ENCODE data around the gene CREG2.
A peak's percentile ranks its signal among the peaks of the same experiment; 100 is the strongest.

CREG2 gene

DNA sequence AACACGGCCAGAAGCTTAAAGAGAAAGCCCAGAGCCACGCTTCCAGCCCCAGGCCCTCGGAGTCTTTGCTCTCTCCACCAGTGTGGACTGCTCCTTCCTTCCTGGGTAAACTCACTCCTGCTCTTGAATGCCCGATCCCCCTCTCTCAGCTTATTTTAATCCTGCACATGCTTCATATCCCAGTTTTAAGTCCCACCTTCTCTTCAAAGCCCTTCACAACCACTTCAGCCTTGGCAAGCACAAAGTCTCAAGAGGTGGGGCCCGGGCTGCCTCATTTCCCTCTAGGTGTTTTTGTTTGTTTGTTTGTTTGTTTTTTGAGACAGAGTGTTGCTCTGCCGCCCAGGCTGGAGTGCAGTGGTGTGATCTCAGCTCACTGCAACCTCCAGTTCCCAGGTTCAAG is 21.6 kb upstream of the CREG2 start:
- DNase-seq (ENCODE audit: low spot score): no peak

DNA sequence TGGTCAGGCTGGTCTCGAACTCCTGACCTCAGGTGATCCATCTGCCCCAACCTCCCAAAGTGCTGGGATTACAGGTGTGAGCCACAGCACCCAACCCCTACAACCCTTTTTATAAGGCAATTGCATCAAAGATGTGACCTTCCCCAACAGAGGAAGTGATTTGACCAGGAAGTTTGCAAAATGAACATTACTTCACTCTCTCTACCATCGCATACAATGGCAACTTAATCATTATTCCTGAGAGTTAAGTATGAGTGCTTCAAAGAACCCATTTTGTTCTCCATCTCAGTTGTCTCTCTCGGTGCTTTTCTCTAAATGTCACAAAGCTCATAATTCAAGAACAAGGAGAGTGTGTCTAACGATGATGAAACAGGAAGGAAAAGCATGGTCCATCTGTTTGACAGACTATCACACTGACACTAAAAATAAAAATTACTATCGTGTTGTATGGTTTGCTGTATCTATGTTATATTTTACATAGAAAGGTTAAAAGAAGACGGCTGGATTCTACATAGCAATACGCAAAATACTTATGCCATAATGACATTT is 18.1 kb upstream of the CREG2 start:
- DNase-seq (ENCODE audit: low spot score): no peak

DNA sequence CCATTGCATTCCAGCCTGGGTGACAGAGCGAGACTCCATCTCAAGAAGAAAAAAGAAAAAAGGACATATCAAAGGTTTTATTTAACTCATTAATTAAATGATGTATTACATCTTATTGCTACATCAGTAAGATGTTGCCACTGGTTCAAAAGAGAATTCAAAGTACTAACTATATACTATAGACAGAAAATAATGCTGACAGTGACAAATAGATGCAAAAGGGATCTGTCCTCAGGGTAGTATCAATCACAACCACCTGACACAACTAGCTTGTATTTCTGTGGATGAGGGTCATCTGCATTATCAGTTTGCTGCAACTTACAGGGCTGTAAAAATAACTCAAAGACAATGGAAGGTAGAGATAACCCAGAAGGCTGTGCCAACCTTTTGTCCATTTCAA is 16.4 kb upstream of the CREG2 start:
- DNase-seq (ENCODE audit: low spot score): no peak

DNA sequence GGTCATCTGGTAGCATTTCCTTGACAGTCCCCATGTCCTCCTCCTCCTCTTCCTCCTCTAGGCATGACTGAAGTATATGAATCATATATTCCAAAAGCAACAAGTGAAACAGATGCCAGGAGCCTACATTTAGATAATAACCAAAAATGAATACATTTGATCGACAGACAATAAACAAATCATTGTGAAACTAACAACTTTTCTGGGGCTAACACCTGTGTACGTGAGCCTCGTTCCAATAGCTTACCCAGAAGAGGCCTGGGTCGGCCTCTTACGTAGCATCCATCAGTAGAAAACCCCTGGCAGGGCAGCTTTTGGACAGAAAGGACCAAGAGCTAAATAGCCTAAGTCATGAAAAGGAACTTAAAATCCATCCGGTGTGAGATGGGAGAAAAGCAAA is 15.3 kb upstream of the CREG2 start:
- no peak for DNase-seq (ENCODE audit: low spot score)

DNA sequence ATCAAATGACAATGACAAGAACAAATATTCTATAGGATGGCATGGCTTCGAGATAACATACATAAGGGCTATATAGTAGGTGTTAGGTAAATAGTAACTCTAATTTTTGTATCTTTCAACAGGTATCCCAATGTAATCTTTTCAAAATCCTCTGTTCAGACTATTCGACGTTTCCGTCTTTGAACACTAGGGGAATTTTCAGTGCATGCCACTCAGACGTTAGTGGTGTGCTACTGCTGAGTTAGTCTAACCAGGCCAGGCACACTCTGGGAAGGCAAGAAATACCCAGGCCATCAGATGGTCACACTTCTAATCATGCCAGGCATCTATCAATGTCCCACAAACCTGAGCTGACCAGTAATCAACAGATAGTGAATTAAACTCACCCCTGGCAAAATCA is 14.6 kb upstream of the CREG2 start:
- no peak for DNase-seq (ENCODE audit: low spot score)

DNA sequence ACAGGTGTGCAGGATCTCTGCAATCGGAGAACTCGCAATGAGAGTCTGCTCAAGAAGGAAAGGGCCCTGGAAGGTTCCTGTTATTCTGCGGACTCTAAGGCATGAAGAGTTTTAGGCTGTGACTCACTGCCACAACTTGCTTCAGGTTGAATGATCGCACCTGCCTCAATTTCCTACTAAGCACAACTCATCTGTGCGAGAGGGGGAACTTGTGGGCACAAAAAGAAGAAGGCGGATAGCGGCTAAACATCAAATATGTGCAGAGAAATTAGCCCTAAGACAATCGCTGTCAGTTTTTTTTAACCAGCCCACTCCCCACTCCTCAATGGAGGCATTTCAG is 14.0 kb upstream of the CREG2 start:
- DNase-seq (ENCODE audit: low spot score): no peak

DNA sequence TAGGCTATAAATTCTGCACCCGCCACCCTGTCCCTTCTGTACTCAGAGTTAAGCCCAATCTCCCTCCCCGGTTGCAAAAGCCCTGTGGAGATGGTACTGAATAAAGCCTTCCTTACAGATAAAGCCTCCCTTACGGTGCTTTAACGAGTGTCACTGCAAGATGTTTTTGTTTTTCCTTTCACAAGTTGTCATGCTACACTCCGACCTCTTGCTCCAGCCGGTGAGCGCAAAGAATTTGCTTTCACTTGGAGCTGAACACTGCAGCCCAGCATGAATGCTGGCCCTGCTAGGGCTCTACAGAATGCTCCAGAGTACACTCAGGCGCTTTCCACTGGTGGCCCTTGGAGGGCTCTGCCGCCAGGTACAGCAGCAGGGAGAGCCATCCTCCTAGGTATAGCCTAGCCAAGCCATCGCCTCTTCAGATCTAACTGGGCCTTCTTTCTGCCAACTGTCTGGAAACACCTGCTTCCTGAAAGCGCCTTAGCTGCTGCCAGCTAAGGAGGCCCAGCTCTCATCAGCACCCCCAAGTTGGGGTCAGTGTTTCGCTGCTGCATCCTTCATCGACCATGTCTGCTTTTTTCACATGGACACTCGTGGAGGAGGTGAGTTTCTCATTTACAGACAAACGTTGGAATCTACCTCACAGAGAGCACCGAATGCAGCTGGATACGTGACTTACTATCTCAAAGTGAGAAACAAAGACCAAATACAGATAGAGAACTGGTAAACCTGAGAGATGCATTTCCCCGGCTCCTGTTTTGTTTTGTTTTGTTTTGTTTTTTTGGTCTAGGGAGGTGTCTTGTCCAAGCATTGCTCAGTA is 13.4 kb upstream of the CREG2 start:
- no peak for DNase-seq (ENCODE audit: low spot score)

DNA sequence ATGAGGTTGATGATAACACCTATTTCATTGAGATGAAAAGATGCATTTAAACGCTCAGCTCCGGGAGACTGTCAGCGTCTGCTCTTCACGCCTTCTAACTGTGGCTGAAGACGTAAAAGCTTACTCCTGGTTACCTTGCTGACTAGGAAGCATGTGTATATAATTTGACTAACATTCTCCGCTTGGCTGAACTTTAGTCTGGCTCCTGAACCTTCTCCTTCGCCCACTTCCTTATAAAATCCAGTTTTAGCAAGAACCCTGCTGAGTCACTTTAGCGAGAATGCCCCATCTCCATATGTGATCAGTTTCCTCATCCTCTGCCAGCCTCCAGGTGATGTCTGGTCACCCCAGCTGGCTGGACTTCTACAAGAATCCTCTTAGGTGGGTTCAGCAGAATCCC is 12.7 kb upstream of the CREG2 start:
- DNase-seq (ENCODE audit: low spot score): no peak

DNA sequence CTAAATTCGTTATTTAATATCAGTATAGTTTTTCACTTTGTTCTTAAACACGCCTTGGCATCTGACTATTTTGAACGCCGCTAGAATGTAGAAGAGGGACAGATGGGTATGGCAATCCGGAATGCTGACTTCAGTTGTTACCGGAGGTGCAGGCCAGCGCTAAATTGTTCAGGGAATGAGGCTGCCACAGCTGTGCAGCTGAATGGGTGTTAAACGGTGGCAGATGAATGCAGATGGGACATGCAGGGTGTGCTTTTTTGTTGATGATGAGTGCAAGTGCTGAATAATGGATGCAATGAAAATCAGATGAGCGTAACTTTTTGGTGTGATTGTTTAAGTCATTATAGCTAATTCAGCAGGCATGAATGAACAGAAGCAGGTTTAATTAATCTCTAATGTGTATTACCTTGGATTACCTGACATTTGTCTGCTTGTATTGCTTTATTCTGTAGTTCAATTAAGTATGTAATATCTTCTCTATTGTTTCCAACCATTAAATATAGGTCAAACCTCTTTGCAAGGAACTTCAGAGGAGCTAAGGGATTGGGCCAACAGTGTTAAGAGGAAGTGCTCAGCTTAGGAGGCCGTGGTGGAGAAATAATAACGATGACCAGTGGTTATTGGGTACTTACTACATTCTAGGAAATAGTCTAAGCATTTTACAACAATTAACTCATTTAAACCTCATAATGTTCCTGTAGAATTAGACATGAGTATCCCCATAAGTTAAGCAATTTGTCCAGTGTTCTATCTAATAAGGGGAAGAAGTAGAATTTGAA is 11.9 kb upstream of the CREG2 start:
- no peak for DNase-seq (ENCODE audit: low spot score)

DNA sequence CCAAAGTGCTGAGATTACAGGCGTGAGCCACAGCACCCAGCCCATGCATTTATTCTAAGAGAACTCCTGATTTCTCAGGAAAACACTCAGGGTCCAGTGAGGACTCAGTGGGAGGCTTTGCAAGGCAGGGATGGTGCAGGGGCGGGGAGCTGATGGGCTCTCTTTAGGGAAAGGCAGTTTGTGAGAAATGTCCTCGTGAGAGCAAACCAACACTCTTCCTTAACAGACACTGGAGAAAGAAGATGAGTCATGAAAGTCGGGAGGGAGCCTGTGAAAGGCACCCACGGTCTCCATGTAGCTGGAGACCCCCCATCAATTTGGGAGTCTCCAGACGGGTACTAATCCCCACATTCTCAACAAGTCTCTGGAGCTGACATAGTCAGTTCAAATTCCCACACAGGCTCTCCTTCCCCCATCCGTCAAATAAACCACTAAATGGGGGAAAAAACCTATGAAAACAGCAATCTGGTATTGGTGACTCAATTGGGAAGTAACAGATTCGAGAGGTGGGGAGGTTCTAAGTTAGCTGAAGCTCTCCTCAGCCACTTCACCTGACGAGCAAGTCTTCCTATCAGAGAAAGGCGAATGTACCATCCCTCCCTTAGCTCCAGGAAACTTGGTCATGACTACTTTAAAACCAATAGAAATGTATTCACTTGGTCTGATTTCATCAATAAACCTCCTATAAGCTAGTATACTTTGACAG is 11.0 kb upstream of the CREG2 start:
- no peak for DNase-seq (ENCODE audit: low spot score)

DNA sequence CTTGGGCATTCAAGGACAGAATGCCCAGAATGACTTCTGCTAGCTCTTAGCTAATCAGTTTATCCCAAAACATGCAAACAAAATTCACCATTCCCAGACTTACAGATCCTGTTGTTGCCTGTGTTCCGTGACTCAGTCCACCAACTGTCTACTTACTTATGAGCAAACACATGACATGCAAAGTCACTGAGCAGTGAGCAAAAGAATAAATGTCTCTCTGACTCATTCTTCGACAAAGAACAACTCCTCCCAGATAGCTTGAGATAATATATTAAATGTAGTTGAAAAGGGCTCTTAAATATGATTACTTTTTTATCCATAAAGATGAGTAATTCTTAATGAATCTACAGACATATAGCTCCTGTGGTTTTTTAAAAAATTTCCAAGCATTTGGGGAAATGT is 9.0 kb upstream of the CREG2 start:
- DNase-seq (ENCODE audit: low spot score): peak; percentile 82

DNA sequence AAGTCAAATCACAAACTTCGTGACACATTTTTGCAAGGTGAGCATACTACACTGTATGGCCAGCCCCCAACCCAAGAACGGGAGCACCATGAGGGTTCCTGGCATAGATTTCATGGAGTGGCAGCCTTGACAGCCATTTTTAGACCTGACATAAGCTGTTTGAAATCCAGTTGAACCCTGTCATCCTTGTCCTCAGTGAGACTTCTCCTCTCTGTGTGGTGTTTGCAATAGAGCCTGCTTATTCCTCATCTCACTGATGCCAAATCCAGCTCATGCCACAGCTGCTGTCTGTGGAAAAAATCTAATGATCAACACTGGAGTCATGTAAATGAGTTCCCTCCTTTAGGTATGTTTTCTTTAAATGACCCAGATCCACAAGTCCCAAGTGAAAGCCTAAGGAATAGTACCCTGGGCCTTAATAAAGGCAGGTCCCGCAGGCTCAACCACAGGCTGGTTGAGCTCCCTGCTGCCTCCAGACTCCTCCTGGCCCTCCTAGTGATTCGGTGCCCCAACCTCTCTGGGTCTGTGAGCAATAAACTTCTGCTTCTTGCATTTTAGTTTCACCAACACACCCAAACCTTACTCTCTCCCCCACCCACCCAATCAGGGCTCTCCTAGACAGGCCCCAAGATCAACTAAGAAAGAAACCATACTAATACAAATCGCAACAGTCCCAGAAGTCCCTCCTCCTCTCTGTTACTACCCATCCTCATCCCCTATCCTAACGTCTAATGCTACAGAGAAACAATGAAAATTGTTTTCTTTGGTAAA is 8.4 kb upstream of the CREG2 start:
- DNase-seq (ENCODE audit: low spot score): no peak

DNA sequence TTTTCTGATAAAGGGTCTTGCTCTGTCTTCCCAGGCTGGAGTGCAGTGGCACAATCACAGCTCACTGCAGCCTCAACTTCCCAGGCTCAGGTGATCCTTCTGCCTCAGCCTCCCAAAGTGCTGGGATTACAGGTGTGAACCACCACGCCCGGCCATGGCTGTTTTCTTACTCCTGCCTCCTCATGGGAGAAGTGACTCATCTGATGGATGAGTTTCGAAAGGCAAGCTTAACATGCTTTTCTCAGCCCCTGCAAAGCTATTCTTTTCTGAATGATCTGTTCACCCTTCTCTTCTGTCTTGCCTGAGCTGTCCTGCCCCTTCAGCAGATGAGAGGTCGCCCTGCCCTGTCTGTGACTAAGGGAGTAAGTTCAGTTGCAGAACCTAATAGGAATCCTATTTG is 929 bp upstream of the CREG2 start:
- DNase-seq (ENCODE audit: low spot score): peak; percentile 31

DNA sequence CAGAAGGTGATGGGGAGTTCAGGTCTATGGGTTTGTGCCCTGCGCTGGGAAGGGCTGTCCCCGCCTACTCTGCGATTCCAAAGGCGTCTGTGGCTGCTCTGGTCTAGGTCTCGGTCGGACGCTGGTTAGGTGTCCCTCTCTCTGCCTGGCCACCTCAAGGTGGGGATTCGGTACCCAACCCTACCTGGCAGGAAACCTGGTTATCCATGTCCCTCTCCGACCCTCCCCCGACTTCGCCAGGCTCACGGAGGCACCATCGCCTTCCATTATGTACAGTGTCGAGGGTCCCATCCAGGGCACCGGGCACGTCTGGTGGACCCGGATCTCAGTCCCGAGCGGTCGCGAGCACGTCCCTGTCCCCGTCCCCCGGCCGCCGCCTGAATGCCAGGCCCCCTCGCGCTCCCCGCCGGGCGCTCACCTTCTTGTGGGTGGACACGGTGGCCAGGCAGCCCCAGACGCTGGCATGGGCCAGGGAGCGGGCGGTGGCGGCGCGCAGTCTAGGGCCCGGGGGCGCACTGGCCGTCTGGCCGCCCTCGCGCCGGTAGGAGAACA is 628 bp downstream of the CREG2 start:
- no peak for DNase-seq (ENCODE audit: low spot score)

DNA sequence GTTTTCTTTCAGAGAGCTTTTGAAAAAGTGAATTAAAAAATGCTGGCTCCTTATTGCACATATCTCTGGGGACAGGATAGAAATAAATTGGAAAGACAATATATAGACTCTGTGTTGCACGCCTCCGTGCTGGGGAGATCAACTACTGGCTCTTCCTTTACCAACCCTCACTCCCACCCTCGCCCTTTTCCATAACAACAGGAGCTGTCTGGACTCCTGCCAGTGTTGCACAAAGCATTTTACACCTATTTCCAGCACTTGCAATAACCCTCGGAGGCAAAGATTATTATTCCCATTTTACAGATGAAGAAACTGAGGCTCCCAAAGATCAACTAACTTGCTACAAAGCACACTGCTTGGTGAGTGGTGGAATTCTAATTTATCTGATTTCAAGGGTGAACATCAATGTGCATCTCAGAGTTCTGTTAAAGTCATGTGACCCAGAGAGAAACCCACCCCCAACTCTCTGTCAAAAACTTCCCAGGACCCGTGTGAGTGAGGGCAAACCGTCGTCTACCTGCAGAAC is 4.2 kb downstream of the CREG2 start:
- no peak for DNase-seq (ENCODE audit: low spot score)

DNA sequence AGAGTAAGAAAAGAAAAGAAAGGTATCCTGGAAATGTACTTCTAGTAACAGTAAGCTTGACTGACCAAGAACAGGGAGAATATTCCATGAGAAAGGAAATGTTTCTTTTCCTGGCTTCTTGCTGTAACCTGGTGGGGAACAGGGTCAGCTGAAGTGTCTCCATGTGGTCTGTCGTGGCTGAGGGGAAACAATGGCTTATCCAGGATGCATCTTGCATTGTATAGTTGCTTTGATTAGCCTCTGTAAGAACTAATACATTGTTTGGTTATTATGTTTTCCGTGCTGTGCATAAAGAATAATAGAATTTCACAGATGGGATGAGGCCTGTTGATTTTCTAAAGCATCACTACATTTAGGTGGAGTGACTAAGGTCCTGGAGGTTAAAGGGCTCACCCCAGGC is 4.9 kb downstream of the CREG2 start:
- DNase-seq (ENCODE audit: low spot score): no peak

DNA sequence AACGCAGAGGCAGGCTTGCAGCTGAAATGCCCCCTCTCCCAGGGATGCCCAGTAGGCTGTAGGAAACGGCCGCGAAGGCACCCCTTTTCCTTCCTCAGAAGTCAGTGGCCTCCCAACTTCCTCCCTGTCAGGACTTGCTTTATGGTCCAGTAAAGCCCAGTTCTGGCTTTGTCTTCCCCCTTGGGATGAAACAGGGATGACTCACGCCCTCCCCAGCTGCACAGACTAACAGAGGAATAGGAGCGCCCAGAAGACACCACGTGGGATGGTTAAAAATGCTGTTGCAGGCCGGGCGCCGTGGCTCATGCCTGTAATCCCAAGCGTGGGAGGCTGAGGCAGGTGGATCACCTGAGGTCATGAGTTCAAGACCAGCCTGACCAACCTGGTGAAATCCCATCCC is 6.9 kb downstream of the CREG2 start:
- peak; percentile 74 for DNase-seq (ENCODE audit: low spot score)

DNA sequence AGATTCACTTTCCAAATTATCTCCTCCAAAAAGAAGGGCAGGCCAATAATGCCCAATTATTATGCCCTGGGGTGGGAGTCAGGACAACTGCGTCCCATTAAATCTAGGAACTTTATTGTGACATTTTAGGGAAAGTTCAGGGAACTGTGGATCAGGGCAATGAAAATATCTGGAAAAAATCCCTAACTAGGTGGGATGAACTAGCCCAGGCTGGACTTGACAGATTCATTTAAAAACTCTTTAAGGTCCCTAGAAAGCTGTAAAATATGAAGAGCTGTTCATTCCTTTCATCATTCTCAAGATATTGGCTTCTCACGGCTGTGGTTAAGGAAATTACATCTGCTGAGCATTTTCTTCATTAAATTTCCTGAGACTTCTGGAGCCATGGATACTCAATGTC is 8.2 kb downstream of the CREG2 start:
- no peak for DNase-seq (ENCODE audit: low spot score)

DNA sequence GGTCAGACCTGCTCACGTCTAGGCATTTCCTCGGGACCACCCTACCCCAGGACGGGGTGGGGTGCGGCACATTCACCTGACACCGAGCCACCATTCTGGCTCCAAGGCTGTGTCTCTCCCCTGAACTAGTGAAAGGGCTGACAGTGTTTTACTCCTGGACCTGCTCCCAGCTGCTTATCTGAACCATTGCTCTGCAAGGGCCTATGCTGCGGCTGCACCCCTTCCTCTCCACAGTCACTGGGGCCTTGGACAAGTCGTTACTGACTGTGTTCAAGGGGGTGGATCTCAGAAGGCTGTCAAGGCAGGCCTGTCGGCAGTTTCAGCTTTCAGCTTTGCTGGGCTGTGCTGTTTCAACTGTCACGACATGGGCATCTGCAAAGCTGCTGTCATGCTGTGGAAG is 11.7 kb downstream of the CREG2 start:
- no peak for DNase-seq (ENCODE audit: low spot score)

DNA sequence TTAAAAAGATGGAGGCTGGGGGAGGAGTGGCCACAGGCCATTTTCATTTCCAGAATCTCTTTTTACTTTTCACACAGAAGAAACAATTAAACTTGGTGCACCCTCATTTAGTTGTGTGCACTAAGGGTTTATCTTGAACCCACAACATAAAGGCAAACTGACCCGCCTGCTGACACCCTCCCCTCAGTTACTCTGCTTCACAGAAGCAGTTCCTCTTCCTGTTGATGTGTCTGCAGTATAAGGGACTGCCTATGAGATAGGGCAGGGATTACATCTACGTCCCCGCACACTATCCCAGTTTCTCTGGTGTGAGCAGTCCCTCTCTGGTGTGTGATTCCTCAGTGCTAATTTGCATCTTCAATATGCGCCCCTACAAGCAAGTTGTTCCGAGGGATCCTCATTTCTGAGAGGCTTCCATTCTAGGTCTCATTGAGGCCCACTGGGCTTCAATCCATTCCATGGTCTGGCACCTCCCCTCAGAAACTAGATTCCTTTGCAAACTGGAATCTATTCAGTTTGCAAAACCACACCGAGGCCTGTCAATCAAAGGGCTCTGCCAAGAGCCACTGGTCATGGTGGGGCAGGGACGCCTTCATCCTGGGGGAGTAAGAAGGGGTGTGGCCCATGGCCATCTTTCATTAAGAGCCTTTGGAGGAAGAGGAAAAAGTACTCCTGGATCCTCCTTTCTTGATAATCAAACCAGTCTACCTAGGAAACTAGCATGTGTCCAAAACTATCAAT is 12.3 kb downstream of the CREG2 start:
- no peak for DNase-seq (ENCODE audit: low spot score)

DNA sequence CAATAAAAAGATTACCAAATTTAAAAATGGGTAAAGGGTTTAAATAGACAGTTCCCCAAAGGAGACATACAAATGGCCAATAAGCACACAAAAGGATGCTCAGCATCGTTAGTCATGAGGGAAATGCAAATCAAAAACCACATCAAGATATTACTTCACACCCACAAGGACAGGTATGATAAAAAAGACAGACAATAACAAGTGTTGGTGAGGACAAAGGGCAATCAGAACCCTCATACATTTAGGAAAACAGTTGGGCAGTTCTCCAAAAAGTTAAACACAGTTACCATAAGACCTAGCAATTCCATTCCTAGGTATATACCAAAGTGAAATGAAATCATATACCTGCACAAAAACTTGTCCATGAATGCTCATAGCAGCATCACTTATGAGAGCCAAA is 14.5 kb downstream of the CREG2 start:
- no peak for DNase-seq (ENCODE audit: low spot score)

All from RKO (cell line).